ENCODE data around the gene MROH7. TPM values are rescaled to one million over a fixed set of nuclear protein-coding genes. Genes with fewer than 3 reads are reported as not detected.

The MROH7 gene
- total RNA-seq, 1 donor from 2014 or later: under 0.01 TPM

- Histone ChIP-seq H3K36me3 (ENCODE audit: control insufficient read depth, insufficient read depth, low read length) (no peaks in the 10 kb centered on the region), H3K4me3 (ENCODE audit: low read depth, low read length) (no peak overlapping the region), H3K27me3 (ENCODE audit: control insufficient read depth, insufficient read depth, low read length) (no peaks in the 10 kb centered on the region)
- no peak for FAIRE-seq
- no peak for DNase-seq (ENCODE audit: low read depth)
- no peak for TF ChIP-seq CTCF (IDR thresholded peaks at IDR 0.05; ENCODE audit: insufficient read depth, low read length, severe bottlenecking)
Observed at GRCh38 chr1:54643736-54644135, 2.1 kb downstream of the MROH7 start.

- FAIRE-seq (no peak), DNase-seq (ENCODE audit: low read depth) (no peak)
- no peak overlapping the region for H3K4me3 ChIP-seq (ENCODE audit: low read depth, low read length)
- H3K36me3 ChIP-seq (ENCODE audit: control insufficient read depth, insufficient read depth, low read length): no peaks in the 10 kb centered on the region
- peaks cover 2% of the 10 kb centered on the region for H3K27me3 ChIP-seq (ENCODE audit: control insufficient read depth, insufficient read depth, low read length)
- TF ChIP-seq CTCF (IDR thresholded peaks at IDR 0.05; ENCODE audit: insufficient read depth, low read length, severe bottlenecking): no peak
Observed at GRCh38 chr1:54645806-54646676, 4.5 kb downstream of the MROH7 start.

- no peak for TF ChIP-seq CTCF (IDR thresholded peaks at IDR 0.05; ENCODE audit: insufficient read depth, low read length, severe bottlenecking)
- no peak overlapping the region for H3K4me3 ChIP-seq (ENCODE audit: low read depth, low read length)
- H3K27me3 ChIP-seq (ENCODE audit: control insufficient read depth, insufficient read depth, low read length): peaks cover 4% of the 10 kb centered on the region
- DNase-seq (ENCODE audit: low read depth) (no peak), FAIRE-seq (no peak)
- H3K36me3 ChIP-seq (ENCODE audit: control insufficient read depth, insufficient read depth, low read length): no peaks in the 10 kb centered on the region
Observed at GRCh38 chr1:54649130-54649898, 7.7 kb downstream of the MROH7 start.

GRCh38 chr1:54649921-54650320 is 8.3 kb downstream of the MROH7 start:
- Histone ChIP-seq H3K36me3 (ENCODE audit: control insufficient read depth, insufficient read depth, low read length) (no peaks in the 10 kb centered on the region), H3K4me3 (ENCODE audit: low read depth, low read length) (no peak overlapping the region), H3K27me3 (ENCODE audit: control insufficient read depth, insufficient read depth, low read length) (peaks cover 4% of the 10 kb centered on the region)
- no peak for TF ChIP-seq CTCF (IDR thresholded peaks at IDR 0.05; ENCODE audit: insufficient read depth, low read length, severe bottlenecking)
- no peak for DNase-seq (ENCODE audit: low read depth)
- FAIRE-seq: no peak

- no peak for TF ChIP-seq CTCF (IDR thresholded peaks at IDR 0.05; ENCODE audit: insufficient read depth, low read length, severe bottlenecking)
- DNase-seq (ENCODE audit: low read depth) (no peak), FAIRE-seq (no peak)
- peaks cover 4% of the 10 kb centered on the region for H3K27me3 ChIP-seq (ENCODE audit: control insufficient read depth, insufficient read depth, low read length)
- H3K4me3 ChIP-seq (ENCODE audit: low read depth, low read length): no peak overlapping the region
- no peaks in the 10 kb centered on the region for H3K36me3 ChIP-seq (ENCODE audit: control insufficient read depth, insufficient read depth, low read length)
Observed at GRCh38 chr1:54650417-54650816, 8.8 kb downstream of the MROH7 start.
